ENCODE results near the gene ITPR2.

ITPR2 gene

GRCh38 chr12:26800347-26800746, 32.6 kb downstream of the ITPR2 start:
- no peak for TF ChIP-seq CTCF (IDR thresholded peaks at IDR 0.05; ENCODE audit: control extremely low read depth, extremely low read depth, low read depth, missing control alignments)
- ChIA-PET CTCF (interaction anchor here (0.8 to 1.9 kb wide), 3 partner anchors 9 to 84 kb away, joined by 3 to 6 read pairs (median 5); partner anchors contain the start of gene ITPR2), POLR2A (no interaction called here)
- no peak for DNase-seq (ENCODE audit: extremely low spot score)

GRCh38 chr12:26799741-26800140, 33.3 kb downstream of the ITPR2 start:
- POLR2A ChIA-PET: no interaction called here
- no peak for DNase-seq (ENCODE audit: extremely low spot score)
- CTCF ChIA-PET: interaction anchor here (1.6 to 1.9 kb wide), 2 partner anchors 8 to 85 kb away, joined by 5 to 6 read pairs; no protein-coding TSS in a partner anchor
- TF ChIP-seq CTCF (IDR thresholded peaks at IDR 0.05; ENCODE audit: control extremely low read depth, extremely low read depth, low read depth, missing control alignments): no peak

GRCh38 chr12:26798640-26799039, 34.4 kb downstream of the ITPR2 start:
- POLR2A ChIA-PET: no interaction called here
- no peak for DNase-seq (ENCODE audit: extremely low spot score)
- no peak for TF ChIP-seq CTCF (IDR thresholded peaks at IDR 0.05; ENCODE audit: control extremely low read depth, extremely low read depth, low read depth, missing control alignments)
- CTCF ChIA-PET: interaction anchor here (1.0 to 1.8 kb wide), 5 partner anchors 9 to 35 kb away, joined by 3 to 12 read pairs (median 4); no protein-coding TSS in a partner anchor

- no peak for TF ChIP-seq CTCF (IDR thresholded peaks at IDR 0.05; ENCODE audit: control extremely low read depth, extremely low read depth, low read depth, missing control alignments)
- DNase-seq (ENCODE audit: extremely low spot score): peak; percentile 29
- POLR2A ChIA-PET: no interaction called here
- CTCF ChIA-PET: interaction anchor here (0.7 to 1.8 kb wide), 7 partner anchors 8 to 36 kb away, joined by 3 to 12 read pairs (median 4); no protein-coding TSS in a partner anchor
Measured at GRCh38 chr12:26798023-26798422, 35.0 kb downstream of the ITPR2 start.

GRCh38 chr12:26795910-26796309, 37.1 kb downstream of the ITPR2 start:
- TF ChIP-seq CTCF (IDR thresholded peaks at IDR 0.05; ENCODE audit: control extremely low read depth, extremely low read depth, low read depth, missing control alignments): no peak
- no peak for DNase-seq (ENCODE audit: extremely low spot score)
- POLR2A ChIA-PET: no interaction called here
- CTCF ChIA-PET: no interaction called here

GRCh38 chr12:26791301-26791791, 41.6 kb downstream of the ITPR2 start:
- ChIA-PET POLR2A (no interaction called here), CTCF (interaction anchor here (1.3 to 2.5 kb wide), 3 partner anchors 9 to 21 kb away, joined by 3 to 9 read pairs (median 5); no protein-coding TSS in a partner anchor)
- no peak for TF ChIP-seq CTCF (IDR thresholded peaks at IDR 0.05; ENCODE audit: control extremely low read depth, extremely low read depth, low read depth, missing control alignments)
- no peak for DNase-seq (ENCODE audit: extremely low spot score)

All from GM10248 (cell line).